ENCODE results near the gene TM7SF2. TPM values are rescaled to one million over a fixed set of nuclear protein-coding genes. Genes with fewer than 3 reads are reported as not detected.

TM7SF2 gene
- total RNA-seq, 1 experiment from 2014 or later: 49.5 TPM

GRCh38 chr11:65110354-65110861 is 1.3 kb upstream of the TM7SF2 start:
- H2AFZ ChIP-seq: no peak overlapping the region
- no peaks in the 10 kb centered on the region for H4K20me1 ChIP-seq (ENCODE audit: insufficient read depth)
- DNase-seq: peak; percentile 76 to 92
- ChIA-PET POLR2A (ENCODE audit: unreplicated experiment) (interaction anchor here (0.5 to 0.7 kb wide), 8 partner anchors 9 to 345 kb away, joined by 3 to 13 read pairs (median 3); partner anchors contain the start of genes CDC42EP2 and POLA2), CTCF (interaction anchor here (0.6 to 1.0 kb wide), 4 partner anchors 63 to 265 kb away, joined by 3 to 5 read pairs (median 4); no protein-coding TSS in a partner anchor)
- H3K4me1 ChIP-seq (replicated peaks; ENCODE audit: insufficient read depth): peaks cover 28% of the 10 kb centered on the region
- H3K36me3 ChIP-seq (ENCODE audit: low read depth): no peaks in the 10 kb centered on the region
- H3K79me2 ChIP-seq (ENCODE audit: low read depth): peaks cover 16% of the 10 kb centered on the region
- intact Hi-C loops (cut with micrococcal nuclease; ENCODE audit: unreplicated experiment): loop anchor here (1.0 to 5.0 kb wide), 3 partner anchors 144 to 264 kb away; partner anchors contain the start of gene DPF2
- no peak overlapping the region for H3K27ac ChIP-seq
- H3F3A ChIP-seq (ENCODE audit: insufficient read depth, low read depth): peaks cover 44% of the 10 kb centered on the region
- BruUV-seq (replicated peaks): no TSS peak
- TF ChIP-seq CTCF (conservative IDR thresholded peaks at IDR 0.05) (peak; percentile 100), EZH2 (IDR thresholded peaks at IDR 0.05; ENCODE audit: low read depth) (no peak)
- no peaks in the 10 kb centered on the region for H3K9me2 ChIP-seq (ENCODE audit: insufficient read depth)
- H3K27me3 ChIP-seq (ENCODE audit: insufficient read depth, low read depth): no peaks in the 10 kb centered on the region
- peak overlapping the region; percentile 66 for H3K4me2 ChIP-seq
- H3K4me3 ChIP-seq: no peak overlapping the region
- H3K9me3 ChIP-seq (ENCODE audit: insufficient read depth, low read depth): no peaks in the 10 kb centered on the region

- peaks cover 36% of the 10 kb centered on the region for H3K4me1 ChIP-seq (replicated peaks; ENCODE audit: insufficient read depth)
- POLR2A ChIA-PET (ENCODE audit: unreplicated experiment): interaction anchor here (0.6 to 0.9 kb wide), 13 partner anchors 11 to 396 kb away, joined by 3 to 7 read pairs (median 3); partner anchors contain the start of gene POLA2
- H2AFZ ChIP-seq: no peak overlapping the region
- H3K9me3 ChIP-seq (ENCODE audit: insufficient read depth, low read depth): no peaks in the 10 kb centered on the region
- H3F3A ChIP-seq (ENCODE audit: insufficient read depth, low read depth): peaks cover 52% of the 10 kb centered on the region
- intact Hi-C loops (cut with micrococcal nuclease; ENCODE audit: unreplicated experiment): loop anchor here (2.0 to 5.0 kb wide), 2 partner anchors 221 to 264 kb away; partner anchors contain the start of gene DPF2
- H3K79me2 ChIP-seq (ENCODE audit: low read depth): peaks cover 25% of the 10 kb centered on the region
- no peaks in the 10 kb centered on the region for H3K36me3 ChIP-seq (ENCODE audit: low read depth)
- no peaks in the 10 kb centered on the region for H4K20me1 ChIP-seq (ENCODE audit: insufficient read depth)
- CTCF ChIA-PET: interaction anchor here (0.6 to 0.7 kb wide), 5 partner anchors 62 to 706 kb away, joined by 3 to 4 read pairs (median 3); partner anchors contain the start of gene CAPN1
- H3K27ac ChIP-seq: no peak overlapping the region
- no peak overlapping the region; the same call in 1 of the 2 replicates for H3K4me3 ChIP-seq
- no peak for TF ChIP-seq CTCF (conservative IDR thresholded peaks at IDR 0.05)
- TF ChIP-seq EZH2 (IDR thresholded peaks at IDR 0.05; ENCODE audit: low read depth): no peak
- no peaks in the 10 kb centered on the region for H3K27me3 ChIP-seq (ENCODE audit: insufficient read depth, low read depth)
- no peaks in the 10 kb centered on the region for H3K9me2 ChIP-seq (ENCODE audit: insufficient read depth)
- H3K4me2 ChIP-seq: peak overlapping the region; percentile 100; the same call in 1 of the 2 replicates
- no peak for DNase-seq
- BruUV-seq (replicated peaks): no TSS peak
These were observed 421 bp upstream of the TM7SF2 start for GRCh38 chr11:65111159-65111743.

- no peak overlapping the region for H3K27ac ChIP-seq
- H3K36me3 ChIP-seq (ENCODE audit: low read depth): no peaks in the 10 kb centered on the region
- BruUV-seq (replicated peaks): no TSS peak
- DNase-seq: peak in 1 of 2 experiments; percentile 63
- ChIA-PET POLR2A (ENCODE audit: unreplicated experiment) (interaction anchor here (0.6 to 0.7 kb wide), 6 partner anchors 9 to 267 kb away, joined by 3 to 21 read pairs (median 4); partner anchors contain the start of gene FAU), CTCF (interaction anchor here (0.5 to 1.5 kb wide), 7 partner anchors 69 to 710 kb away, joined by 3 to 6 read pairs (median 3); partner anchors contain the start of genes CAPN1 and SLC25A45)
- intact Hi-C loops (cut with micrococcal nuclease; ENCODE audit: unreplicated experiment): loop anchor here (5.0 kb wide), 1 partner anchor 220 kb away; the partner anchor contains the start of gene DPF2
- peaks cover 63% of the 10 kb centered on the region for H3F3A ChIP-seq (ENCODE audit: insufficient read depth, low read depth)
- H3K9me2 ChIP-seq (ENCODE audit: insufficient read depth): no peaks in the 10 kb centered on the region
- TF ChIP-seq EZH2 (IDR thresholded peaks at IDR 0.05; ENCODE audit: low read depth) (no peak), CTCF (conservative IDR thresholded peaks at IDR 0.05) (peak; percentile 90)
- no peaks in the 10 kb centered on the region for H3K27me3 ChIP-seq (ENCODE audit: insufficient read depth, low read depth)
- no peaks in the 10 kb centered on the region for H4K20me1 ChIP-seq (ENCODE audit: insufficient read depth)
- H3K9me3 ChIP-seq (ENCODE audit: insufficient read depth, low read depth): no peaks in the 10 kb centered on the region
- H3K4me3 ChIP-seq: peak overlapping the region; percentile 78
- peak overlapping the region; percentile 100 for H3K4me2 ChIP-seq
- peak overlapping the region; percentile 52; the same call in 1 of the 2 replicates for H2AFZ ChIP-seq
- H3K79me2 ChIP-seq (ENCODE audit: low read depth): peaks cover 36% of the 10 kb centered on the region
- H3K4me1 ChIP-seq (replicated peaks; ENCODE audit: insufficient read depth): peaks cover 40% of the 10 kb centered on the region
These were observed 1.1 kb downstream of the TM7SF2 start for GRCh38 chr11:65112546-65113360.
